Activated CD8-positive, alpha-beta memory T cell treated with anti-CD3 and anti-CD28 coated beads for 36 hours (primary cell): ENCODE results near the gene HMOX1. TPM values are rescaled to one million over a fixed set of nuclear protein-coding genes. Genes with fewer than 3 reads are reported as not detected.

ENCODE experiments used
- CTCF ChIA-PET: fragments of 350-600 bp; sonication (Branson Sonifier 250); formaldehyde crosslinking; loops from one replicate; lab custom pipeline; 2021; ENCODE audit warnings: antibody characterized with exemption; lab: Charles Lee
- POLR2A ChIA-PET: fragments of 350-600 bp; sonication (Branson Sonifier 250); formaldehyde crosslinking; loops from one replicate; lab custom pipeline; 2021; ENCODE audit warnings: antibody characterized with exemption; lab: Charles Lee
- total RNA-seq, 2 experiments: library from RNA; stranded (reverse); gene quantifications; one replicate each; pipeline ENCODE4 v1.2.3, GENCODE V29; 2021

The HMOX1 gene
- total RNA-seq, 2 experiments from 2014 or later, result 1.4 to 1.6 TPM

GRCh38 chr22:35375031-35375430 lies 5.9 kb upstream of the HMOX1 start:
- ChIA-PET CTCF (no interaction called here), POLR2A (no interaction called here)

GRCh38 chr22:35375526-35375925 lies 5.4 kb upstream of the HMOX1 start:
- ChIA-PET CTCF (interaction anchor here (0.8 kb wide), 1 partner anchor 44 kb away, joined by 3 read pairs; no protein-coding TSS in a partner anchor), POLR2A (no interaction called here)

- ChIA-PET CTCF (interaction anchor here (0.7 kb wide), 1 partner anchor 54 kb away, joined by 4 read pairs; no protein-coding TSS in a partner anchor), POLR2A (no interaction called here)
Observed at GRCh38 chr22:35376728-35377472, 4.0 kb upstream of the HMOX1 start.

- CTCF ChIA-PET, result no interaction called here
- POLR2A ChIA-PET, result no interaction called here
Observed at GRCh38 chr22:35377735-35378134, 3.2 kb upstream of the HMOX1 start.

- CTCF ChIA-PET, result no interaction called here
- POLR2A ChIA-PET, result no interaction called here
Observed at GRCh38 chr22:35378621-35379020, 2.3 kb upstream of the HMOX1 start.

- ChIA-PET POLR2A (no interaction called here), CTCF (interaction anchor here (0.6 to 0.8 kb wide), 2 partner anchors 15 to 72 kb away, joined by 3 read pairs; no protein-coding TSS in a partner anchor)
Observed at GRCh38 chr22:35379146-35379993, 1.5 kb upstream of the HMOX1 start.

- POLR2A ChIA-PET, result no interaction called here
- CTCF ChIA-PET, result interaction anchor here (0.6 to 0.8 kb wide), 3 partner anchors 14 to 649 kb away, joined by 3 to 4 read pairs (median 3); partner anchors contain the start of gene RBFOX2
Observed at GRCh38 chr22:35380013-35380412, 883 bp upstream of the HMOX1 start.

GRCh38 chr22:35381424-35382009 lies 621 bp downstream of the HMOX1 start:
- POLR2A ChIA-PET, result interaction anchor here (0.6 to 0.8 kb wide), 3 partner anchors 21 to 684 kb away, joined by 3 to 4 read pairs (median 3); no protein-coding TSS in a partner anchor
- CTCF ChIA-PET, result interaction anchor here (1.4 kb wide), 1 partner anchor 30 kb away, joined by 3 read pairs; no protein-coding TSS in a partner anchor

- ChIA-PET POLR2A (no interaction called here), CTCF (interaction anchor here (0.8 kb wide), 1 partner anchor 46 kb away, joined by 3 read pairs; no protein-coding TSS in a partner anchor)
Observed at GRCh38 chr22:35383679-35384071, 2.8 kb downstream of the HMOX1 start.

GRCh38 chr22:35384527-35384926 lies 3.6 kb downstream of the HMOX1 start:
- CTCF ChIA-PET, result interaction anchor here (0.7 to 0.8 kb wide), 2 partner anchors 34 to 46 kb away, joined by 3 to 4 read pairs; no protein-coding TSS in a partner anchor
- POLR2A ChIA-PET, result no interaction called here

GRCh38 chr22:35384975-35385588 lies 4.2 kb downstream of the HMOX1 start:
- ChIA-PET CTCF (interaction anchor here (0.7 kb wide), 2 partner anchors 34 to 55 kb away, joined by 3 to 4 read pairs; no protein-coding TSS in a partner anchor), POLR2A (no interaction called here)

- POLR2A ChIA-PET, result no interaction called here
- CTCF ChIA-PET, result interaction anchor here (1.2 kb wide), 1 partner anchor 44 kb away, joined by 3 read pairs; no protein-coding TSS in a partner anchor
Observed at GRCh38 chr22:35386670-35387288, 5.9 kb downstream of the HMOX1 start.

GRCh38 chr22:35390933-35391332 lies 10.0 kb downstream of the HMOX1 start:
- ChIA-PET CTCF (no interaction called here), POLR2A (no interaction called here)

GRCh38 chr22:35392357-35392756 lies 11.5 kb downstream of the HMOX1 start:
- CTCF ChIA-PET, result no interaction called here
- POLR2A ChIA-PET, result no interaction called here

- ChIA-PET CTCF (no interaction called here), POLR2A (no interaction called here)
Observed at GRCh38 chr22:35393116-35394010, 12.5 kb downstream of the HMOX1 start.

- CTCF ChIA-PET, result interaction anchor here (0.7 kb wide), 2 partner anchors 14 to 444 kb away, joined by 3 read pairs; no protein-coding TSS in a partner anchor
- POLR2A ChIA-PET, result no interaction called here
Observed at GRCh38 chr22:35394011-35394312, 13.1 kb downstream of the HMOX1 start.

- POLR2A ChIA-PET, result interaction anchor here (0.7 kb wide), 1 partner anchor 38 kb away, joined by 11 read pairs; no protein-coding TSS in a partner anchor
- CTCF ChIA-PET, result interaction anchor here (0.7 kb wide), 1 partner anchor 443 kb away, joined by 3 read pairs; no protein-coding TSS in a partner anchor
Observed at GRCh38 chr22:35394810-35395563, 14.1 kb downstream of the HMOX1 start.
